HEK293 (cell line): Measurements from ENCODE around the gene IL5.

ENCODE experiments used
- CTCF ChIA-PET: fragments of 350-600 bp; formaldehyde crosslinking; extraction: SDS; loops from one replicate; lab custom pipeline; 2021; ENCODE audit warnings: antibody characterized with exemption; lab: Yijun Ruan, JAX
- POLR2A ChIA-PET: fragments of 300-600 bp; formaldehyde crosslinking; extraction: SDS; loops from one replicate; lab custom pipeline; 2020; ENCODE audit warnings: antibody characterized with exemption, inconsistent platforms; lab: Yijun Ruan, JAX
- H3K27ac ChIP-seq: fragments of 200-500 bp; sonication (Bioruptor generic); 2 replicates; pipeline ENCODE4 v1.5.1; 2014; ENCODE audit warnings: low read depth, low read length, control low read depth, inconsistent platforms; ENCODE audit errors: extremely low read depth
- H3K36me3 ChIP-seq, 2 experiments: fragments of 200-500 bp in 1 of 2; sonication (Bioruptor generic) in 1 of 2; 1 replicate in 1 of 2; 2 replicates in 1 of 2; pipeline ENCODE4 v1.5.1; 2014 to 2017; ENCODE audit warnings: inconsistent platforms in 2 of 2, low read length in 2 of 2; ENCODE audit not compliant: control insufficient read depth in 2 of 2, insufficient read depth in 1 of 2
- H3K4me1 ChIP-seq: fragments of 200-500 bp; sonication (Bioruptor generic); 2 replicates; pipeline ENCODE4 v1.5.1; 2014; ENCODE audit warnings: mild to moderate bottlenecking, low read length, inconsistent platforms; ENCODE audit not compliant: control insufficient read depth, insufficient read depth
- H3K4me3 ChIP-seq: 2 replicates; pipeline ENCODE4 v1.5.1; 2011; ENCODE audit warnings: low read depth, mild to moderate bottlenecking, control low read depth, low read length, moderate library complexity
- H3K9me3 ChIP-seq: fragments of 200-500 bp; sonication (Bioruptor generic); 2 replicates; pipeline ENCODE4 v1.5.1; 2014; ENCODE audit warnings: low read depth, low read length, inconsistent platforms; ENCODE audit not compliant: control insufficient read depth, insufficient read depth
- GFI1B ChIP-seq: fragments of 450-650 bp; formaldehyde crosslinking; IDR thresholded peaks from 2 replicates; pipeline ENCODE4 v1.5.1; 2016; ENCODE audit warnings: missing biosample characterization, missing genetic modification characterization
- GLI4 ChIP-seq: fragments of 450-650 bp; formaldehyde crosslinking; IDR thresholded peaks from 2 replicates; pipeline ENCODE4 v1.5.1; 2016; ENCODE audit warnings: missing biosample characterization, missing genetic modification characterization
- PRDM4 ChIP-seq: fragments of 450-650 bp; formaldehyde crosslinking; IDR thresholded peaks from 2 replicates; pipeline ENCODE4 v1.5.1; 2017; ENCODE audit warnings: missing biosample characterization, missing genetic modification characterization
- SCRT1 ChIP-seq: fragments of 450-650 bp; formaldehyde crosslinking; IDR thresholded peaks from 2 replicates; pipeline ENCODE4 v1.5.1; 2016; ENCODE audit warnings: missing biosample characterization, missing genetic modification characterization, borderline replicate concordance
- SETDB1 ChIP-seq: IDR thresholded peaks from one replicate; pipeline ENCODE4 v1.6.1; 2017; ENCODE audit warnings: mild to moderate bottlenecking, low read length, moderate library complexity, mixed read lengths; ENCODE audit not compliant: insufficient read length
- TSHZ1 ChIP-seq: fragments of 450-650 bp; formaldehyde crosslinking; IDR thresholded peaks from 2 replicates; pipeline ENCODE4 v1.5.1; 2016; ENCODE audit warnings: missing biosample characterization, missing genetic modification characterization, borderline replicate concordance
- WT1 ChIP-seq: fragments of 450-650 bp; formaldehyde crosslinking; IDR thresholded peaks from 2 replicates; pipeline ENCODE4 v1.5.1; 2016; ENCODE audit warnings: missing biosample characterization, missing genetic modification characterization
- ZNF140 ChIP-seq: fragments of 450-650 bp; formaldehyde crosslinking; IDR thresholded peaks from 2 replicates; pipeline ENCODE4 v1.5.1; 2016; ENCODE audit warnings: missing biosample characterization, missing genetic modification characterization
- ZNF26 ChIP-seq: fragments of 450-650 bp; formaldehyde crosslinking; IDR thresholded peaks from 2 replicates; pipeline ENCODE4 v1.5.1; 2016; ENCODE audit warnings: missing biosample characterization, missing genetic modification characterization
- ZNF302 ChIP-seq: fragments of 450-650 bp; formaldehyde crosslinking; IDR thresholded peaks from 2 replicates; pipeline ENCODE4 v1.5.1; 2016; ENCODE audit warnings: missing biosample characterization, missing genetic modification characterization, low read depth
- ZNF354C ChIP-seq: fragments of 450-650 bp; formaldehyde crosslinking; IDR thresholded peaks from 2 replicates; pipeline ENCODE4 v1.5.1; 2016; ENCODE audit warnings: missing biosample characterization, missing genetic modification characterization, low read depth, borderline replicate concordance
- ZNF449 ChIP-seq: fragments of 450-650 bp; formaldehyde crosslinking; IDR thresholded peaks from 2 replicates; pipeline ENCODE4 v1.5.1; 2017; ENCODE audit warnings: missing biosample characterization, mild to moderate bottlenecking, missing genetic modification characterization, moderate library complexity
- ZNF544 ChIP-seq: fragments of 450-650 bp; formaldehyde crosslinking; IDR thresholded peaks from 2 replicates; pipeline ENCODE4 v1.5.0; 2017; ENCODE audit warnings: missing biosample characterization, missing genetic modification characterization
- ZNF555 ChIP-seq: fragments of 450-650 bp; formaldehyde crosslinking; conservative IDR thresholded peaks from 2 replicates; pipeline ENCODE4 v1.5.1; 2017; ENCODE audit warnings: missing biosample characterization, mild to moderate bottlenecking, missing genetic modification characterization, inconsistent platforms
- ZSCAN16 ChIP-seq: fragments of 450-650 bp; formaldehyde crosslinking; IDR thresholded peaks from 2 replicates; pipeline ENCODE4 v1.5.1; 2016; ENCODE audit warnings: missing biosample characterization, missing genetic modification characterization
- ZSCAN18 ChIP-seq: fragments of 450-650 bp; formaldehyde crosslinking; IDR thresholded peaks from 2 replicates; pipeline ENCODE4 v1.5.1; 2016; ENCODE audit warnings: missing biosample characterization, missing genetic modification characterization

IL5 gene

GRCh38 chr5:132528866-132529634 is 14.3 kb downstream of the IL5 start:
- POLR2A ChIA-PET, result no interaction called here
- CTCF ChIA-PET, result interaction anchor here (0.7 to 1.0 kb wide), 3 partner anchors 17 to 302 kb away, joined by 3 to 4 read pairs (median 3); no protein-coding TSS in a partner anchor
- no peaks in the 10 kb centered on the region for H3K4me1 ChIP-seq

More at GRCh38 chr5:132528866-132529634, 14.3 kb downstream of the IL5 start:
- no peak overlapping the region for H3K27ac ChIP-seq
- TF ChIP-seq TSHZ1 (tag by site-specific recombination) (no peak), ZSCAN16 (tag by site-specific recombination) (no peak), PRDM4 (no peak), ZNF26 (tag by site-specific recombination) (no peak), SCRT1 (tag by site-specific recombination) (no peak), GFI1B (tag by site-specific recombination) (no peak), GLI4 (tag by site-specific recombination) (no peak), ZNF555 (no peak), ZNF140 (no peak), ZSCAN18 (tag by site-specific recombination) (no peak), ZNF354C (tag by site-specific recombination) (no peak), ZNF544 (no peak), SETDB1 (no peak), ZNF302 (tag by site-specific recombination) (no peak), WT1 (tag by site-specific recombination) (no peak), ZNF449 (tag by site-specific recombination) (no peak)
- H3K36me3 ChIP-seq, result no peaks in the 10 kb centered on the region
- H3K4me3 ChIP-seq, result no peak overlapping the region
- H3K9me3 ChIP-seq, result no peaks in the 10 kb centered on the region
